Lung (tissue), 12 donors: Measurements from ENCODE around the gene SLC44A4. TPM values are rescaled to one million over a fixed set of nuclear protein-coding genes. Genes with fewer than 3 reads are reported as not detected.
"Not testable (repeated sequence)": the region's sequence is repeated elsewhere in the genome, so short reads cannot be mapped to it uniquely, and the experiment has no call there.

ENCODE experiments used
- ATAC-seq: fragments of 200-7000 bp; cut with Tn5 transposase; one replicate; pipeline ENCODE4 v1.9.1; 2020; ENCODE audit warnings: moderate number of reproducible peaks; ENCODE audit not compliant: insufficient read depth, low FRiP score
- DNase-seq, 3 donors: peaks; one replicate each; pipeline ENCODE4 v3.0.0-alpha.2; 2013 to 2017
- H3K27ac ChIP-seq, 2 donors: one replicate each; pipeline ENCODE4 v1.5.1; 2013; ENCODE audit warnings: mild to moderate bottlenecking in 2 of 2, moderate library complexity in 2 of 2, control low read depth in 1 of 2, inconsistent platforms in 1 of 2, low read depth in 1 of 2, low read length in 1 of 2
- H3K27me3 ChIP-seq, 3 donors: one replicate each; pipeline ENCODE4 v1.5.1; 2013; ENCODE audit warnings: low read length in 2 of 3; ENCODE audit not compliant: control insufficient read depth in 3 of 3, insufficient read depth in 3 of 3
- H3K36me3 ChIP-seq, 4 donors: one replicate each; pipeline ENCODE4 v1.5.1; 2013; ENCODE audit warnings: low read length in 4 of 4, mild to moderate bottlenecking in 1 of 4, moderate library complexity in 1 of 4; ENCODE audit not compliant: control insufficient read depth in 4 of 4, insufficient read depth in 4 of 4
- H3K4me1 ChIP-seq, 5 donors: one replicate each; pipeline ENCODE4 v1.5.1; 2013; ENCODE audit warnings: low read length in 5 of 5, mild to moderate bottlenecking in 2 of 5, moderate library complexity in 1 of 5; ENCODE audit not compliant: control insufficient read depth in 5 of 5, insufficient read depth in 5 of 5
- H3K4me3 ChIP-seq: one replicate; pipeline ENCODE4 v1.5.1; 2013; ENCODE audit warnings: mild to moderate bottlenecking, control low read depth, moderate library complexity
- H3K9ac ChIP-seq, 2 donors: one replicate each; pipeline ENCODE4 v1.5.1; 2013; ENCODE audit warnings: low read length in 2 of 2, control low read depth in 1 of 2; ENCODE audit not compliant: insufficient read depth in 1 of 2
- H3K9me3 ChIP-seq, 4 donors: one replicate each; pipeline ENCODE4 v1.5.1; 2013; ENCODE audit warnings: low read length in 3 of 4, mild to moderate bottlenecking in 1 of 4, moderate library complexity in 1 of 4; ENCODE audit not compliant: control insufficient read depth in 4 of 4, insufficient read depth in 3 of 4
- CTCF ChIP-seq: IDR thresholded peaks from 2 replicates; pipeline ENCODE4 v1.5.1; 2012; ENCODE audit warnings: mild to moderate bottlenecking; ENCODE audit errors: control extremely low read depth, extremely low read depth
- WGBS, 2 donors: extraction: QIAGEN DNeasy Blood & Tissue Kit; methylation state at CpG; one replicate each; pipeline ENCODE4 v1.1.7; 2013; 5-methylcytosine and 5-hydroxymethylcytosine counted together
- polyA plus RNA-seq, 2 donors: library from polyadenylated mRNA; stranded (reverse); fragments of 200-250 nt; gene quantifications; one replicate each; pipeline ENCODE4 v1.2.1, GENCODE V29; 2013
- total RNA-seq, 2 donors: library from RNA; depleted of rRNA in 1 of 2; stranded (reverse); fragments of >200 nt in 1 of 2; gene quantifications; one replicate each; pipeline ENCODE4 v1.2.1, GENCODE V29; 2014 to 2021
- donor health status: control.
- donor health status: control.
- donor health status: Bipolar disorder and iron deficiency.
- donor health status: healthy.
- donor health status: DM: yes; HTN: yes; CAD: no.

The SLC44A4 gene
- total and polyA plus RNA-seq, 4 donors: 22.2 to 121 (median 49.7) TPM

DNA sequence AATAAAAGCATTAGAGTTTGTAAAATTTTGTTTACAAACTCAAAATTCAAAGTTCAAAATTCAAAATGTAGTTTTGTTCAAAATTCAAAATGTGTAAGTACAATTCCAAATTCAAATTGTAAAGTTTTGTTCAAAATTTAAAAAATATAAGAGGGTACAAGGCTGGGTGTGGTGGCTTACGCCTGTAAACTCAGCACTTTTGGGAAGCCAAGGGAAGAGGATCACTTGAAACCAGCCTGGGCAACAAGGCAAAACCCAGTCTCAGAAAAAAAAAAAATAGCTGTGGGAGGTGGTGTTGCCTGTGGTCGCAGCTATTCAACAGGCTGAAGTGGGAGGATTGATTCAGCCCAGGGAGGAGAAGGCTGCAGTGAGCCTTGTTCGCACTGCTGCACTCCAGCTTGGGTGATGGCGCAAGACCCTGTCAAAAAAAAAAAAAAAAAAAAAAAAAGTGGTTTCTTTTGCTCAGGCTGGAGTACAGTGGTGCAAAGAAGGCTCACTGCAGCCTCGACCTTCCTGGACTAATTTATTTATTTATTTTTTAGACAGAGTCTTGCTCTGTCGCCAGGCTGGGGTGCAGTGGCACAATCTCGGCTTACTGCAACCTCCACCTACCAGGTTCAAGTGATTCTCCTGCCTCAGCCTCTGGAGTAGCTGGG is 28.5 kb upstream of the SLC44A4 start:
- no peak for TF ChIP-seq CTCF
- Histone ChIP-seq H3K4me3 (no peak overlapping the region), H3K9ac (no peak overlapping the region), H3K4me1 (peaks cover 0 to 16% (median 3%) of the 10 kb centered on the region in 5 donors), H3K27ac (no peak overlapping the region), H3K9me3 (no peaks in the 10 kb centered on the region), H3K27me3 (peaks cover 0 to 3% (median 3%) of the 10 kb centered on the region in 3 donors), H3K36me3 (no peaks in the 10 kb centered on the region)
- ATAC-seq (peak; percentile 66), DNase-seq (peak; percentile 31 to 76 (median 67))
- 40 to 42% methylated on average over 7 of the region's 7 CpGs for WGBS, 2 donors

- not testable (repeated sequence) for H3K9me3 ChIP-seq, H3K9ac ChIP-seq, H3K36me3 ChIP-seq, H3K27ac ChIP-seq, DNase-seq, ATAC-seq, H3K4me3 ChIP-seq, H3K27me3 ChIP-seq
- 81 to 91% methylated on average over 8 of the region's 8 CpGs for WGBS, 2 donors
- H3K4me1 ChIP-seq: peaks cover 0 to 16% (median 3%) of the 10 kb centered on the region in 5 donors
These were observed 27.9 kb upstream of the SLC44A4 start for GRCh38 chr6:31906727-31907126.

DNA sequence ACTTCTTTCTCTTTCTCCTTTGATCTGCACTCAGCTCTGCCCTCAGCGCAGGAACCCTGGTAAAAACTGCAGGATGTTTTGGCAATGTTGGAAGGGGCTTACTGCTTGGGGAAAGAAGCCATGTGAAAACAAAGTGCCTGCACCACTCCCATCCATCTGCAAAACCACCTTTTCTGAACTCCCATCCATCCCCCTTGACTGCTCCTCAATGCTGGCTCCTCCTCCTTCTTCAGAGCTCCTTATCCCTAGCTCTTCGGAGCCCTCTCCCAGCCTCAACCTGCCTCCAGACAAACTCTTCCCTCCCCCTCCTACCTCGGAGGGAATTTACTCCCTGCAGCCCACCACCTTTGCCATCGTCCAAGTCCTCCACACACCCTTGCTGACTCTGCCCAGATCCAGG is 27.3 kb upstream of the SLC44A4 start:
- no peak for ATAC-seq
- no peak for DNase-seq
- no peak for TF ChIP-seq CTCF
- H3K9me3 ChIP-seq: no peaks in the 10 kb centered on the region
- H3K9ac ChIP-seq: no peak overlapping the region
- H3K27me3 ChIP-seq: peaks cover 0 to 3% (median 3%) of the 10 kb centered on the region in 3 donors
- H3K36me3 ChIP-seq: no peaks in the 10 kb centered on the region
- no peak overlapping the region for H3K4me3 ChIP-seq
- peaks cover 0 to 16% (median 3%) of the 10 kb centered on the region in 5 donors for H3K4me1 ChIP-seq
- H3K27ac ChIP-seq: no peak overlapping the region
- WGBS, 2 donors: 46 to 60% methylated on average over 4 of the region's 4 CpGs

GRCh38 chr6:31905041-31905440 is 26.2 kb upstream of the SLC44A4 start:
- Histone ChIP-seq H3K36me3 (no peaks in the 10 kb centered on the region), H3K27ac (no peak overlapping the region), H3K9ac (no peak overlapping the region), H3K9me3 (no peaks in the 10 kb centered on the region), H3K27me3 (peaks cover 0 to 3% (median 3%) of the 10 kb centered on the region in 3 donors), H3K4me3 (no peak overlapping the region), H3K4me1 (peaks cover 0 to 16% (median 3%) of the 10 kb centered on the region in 5 donors)
- ATAC-seq: no peak
- no peak for DNase-seq
- 98 to 100% methylated on average over 1 of the region's 1 CpG for WGBS, 2 donors
- no peak for TF ChIP-seq CTCF
